HG02759 (cell line): ENCODE results near the gene ACTA2.

Experiments
- ATAC-seq: cut with Tn5 transposase; IDR thresholded peaks from one replicate; pipeline ENCODE4 v1.9.1; 2021; ENCODE audit warnings: mild to moderate bottlenecking, moderate library complexity; ENCODE audit not compliant: unreplicated experiment

Gene ACTA2

DNA sequence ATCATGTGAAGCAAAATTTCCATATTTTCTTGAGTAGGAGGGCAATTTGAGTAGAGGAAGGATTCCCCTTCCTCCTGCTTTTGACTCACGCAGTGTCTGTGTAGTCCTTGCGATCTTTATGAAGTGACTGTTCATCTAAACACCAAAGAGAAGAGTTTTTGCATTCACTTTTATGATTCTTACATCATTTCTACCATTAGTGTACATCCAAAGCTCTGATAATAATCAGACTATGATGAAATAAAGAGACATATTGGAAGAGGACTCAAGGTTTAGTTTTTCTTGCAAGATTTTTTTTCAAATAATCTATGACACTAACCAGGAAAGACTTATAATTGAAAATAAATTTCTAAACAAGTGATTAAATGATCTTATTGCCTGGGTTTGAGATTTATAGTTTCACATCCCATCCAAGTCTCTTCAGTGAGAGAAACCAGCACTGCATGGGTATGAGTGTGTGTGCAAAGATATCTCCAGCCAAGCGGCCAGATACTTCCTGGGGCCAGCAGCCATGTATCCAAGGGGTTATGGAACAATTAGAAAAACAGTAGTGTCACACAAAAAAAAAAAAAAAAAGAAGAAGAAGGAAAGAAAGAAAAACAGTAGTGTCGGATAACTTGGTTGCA, 2.0 kb upstream of the ACTA2 start:
- ATAC-seq = no peak

- no peak for ATAC-seq
Measured at GRCh38 chr10:88953662-88954061, 1.1 kb upstream of the ACTA2 start.

- ATAC-seq = no peak
Measured at GRCh38 chr10:88949912-88950837, 2.4 kb downstream of the ACTA2 start.

DNA sequence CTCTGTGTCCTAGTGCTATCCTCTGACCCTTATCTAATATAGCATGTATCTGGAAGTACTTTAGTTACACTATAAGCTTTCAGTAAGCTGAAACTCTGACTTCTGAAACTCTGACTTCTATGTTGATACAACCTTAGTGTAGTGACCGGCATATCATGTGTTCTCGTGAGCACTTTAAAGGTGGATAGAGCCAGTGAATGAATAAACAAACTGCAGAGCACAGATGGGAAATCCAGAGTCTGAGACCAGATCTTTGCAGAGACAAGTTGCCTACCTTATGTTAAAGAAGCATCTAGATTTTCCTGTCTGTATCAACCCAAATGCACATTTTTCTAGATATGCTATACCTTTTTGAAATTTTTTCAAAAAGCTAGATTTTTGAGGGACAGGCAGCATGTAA, 3.5 kb downstream of the ACTA2 start:
- ATAC-seq = no peak

GRCh38 chr10:88946965-88947590, 5.5 kb downstream of the ACTA2 start:
- ATAC-seq = no peak

DNA sequence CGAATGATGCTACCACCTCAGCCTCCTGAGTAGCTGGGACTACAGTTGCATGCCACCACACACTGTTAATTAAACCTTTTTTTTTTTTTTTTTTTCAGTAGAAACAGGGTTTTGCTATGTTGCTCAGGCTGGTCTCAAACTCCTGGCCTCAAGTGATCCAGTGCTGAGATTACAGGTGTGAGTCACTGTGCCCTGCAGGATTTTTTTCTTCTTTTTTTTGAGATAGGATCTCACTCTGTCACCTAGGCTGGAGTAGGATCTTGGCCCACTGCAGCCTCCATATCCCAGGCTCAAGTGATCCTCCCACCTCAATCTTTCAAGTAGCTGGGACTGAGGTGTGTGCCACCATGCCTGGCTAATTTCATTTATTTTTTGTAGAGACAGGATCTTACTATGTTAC, 6.4 kb downstream of the ACTA2 start:
- ATAC-seq = no peak

- peak; percentile 49 for ATAC-seq
Measured at GRCh38 chr10:88944813-88945212, 7.8 kb downstream of the ACTA2 start.

DNA sequence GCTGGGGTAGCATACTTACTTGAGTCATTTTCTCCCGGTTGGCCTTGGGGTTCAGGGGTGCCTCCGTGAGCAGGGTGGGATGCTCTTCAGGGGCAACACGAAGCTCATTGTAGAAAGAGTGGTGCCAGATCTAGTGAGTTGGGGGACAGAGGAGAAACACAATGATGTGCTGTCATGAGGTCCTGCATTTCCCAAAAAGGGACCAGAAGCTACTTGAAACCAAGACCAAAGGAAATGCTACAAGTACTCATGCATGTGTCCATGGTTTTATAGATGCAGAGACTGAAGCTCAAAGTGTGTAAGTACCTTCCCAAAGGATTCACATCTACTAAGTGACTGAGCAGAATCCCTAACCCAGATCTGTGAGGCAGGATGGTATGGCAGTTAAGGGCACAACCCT, 8.8 kb downstream of the ACTA2 start:
- ATAC-seq = no peak

- ATAC-seq = no peak
Measured at GRCh38 chr10:88941026-88941425, 11.5 kb downstream of the ACTA2 start.

- no peak for ATAC-seq
Measured at GRCh38 chr10:88938938-88939337, 13.6 kb downstream of the ACTA2 start.

- ATAC-seq = no peak
Measured at GRCh38 chr10:88938039-88938438, 14.5 kb downstream of the ACTA2 start.

DNA sequence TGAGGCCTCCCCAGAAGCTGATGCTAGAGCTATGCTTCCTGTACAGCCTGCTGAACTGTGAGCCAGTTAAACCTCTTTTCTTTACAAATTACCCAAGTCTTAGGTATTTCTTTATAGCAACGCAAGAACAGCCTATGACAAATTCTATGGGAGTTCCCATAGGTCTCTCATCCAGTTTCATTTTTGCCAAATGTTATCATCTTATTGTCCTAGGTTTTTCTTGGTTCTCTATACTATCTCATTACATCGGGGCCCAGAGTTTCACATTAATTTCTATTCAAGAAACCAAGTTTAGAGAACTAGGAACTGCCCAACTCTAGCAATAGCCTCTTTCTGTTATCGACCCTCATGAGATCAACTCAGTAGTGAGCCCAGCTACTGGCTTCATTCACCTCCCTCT, 15.9 kb downstream of the ACTA2 start:
- ATAC-seq = no peak

DNA sequence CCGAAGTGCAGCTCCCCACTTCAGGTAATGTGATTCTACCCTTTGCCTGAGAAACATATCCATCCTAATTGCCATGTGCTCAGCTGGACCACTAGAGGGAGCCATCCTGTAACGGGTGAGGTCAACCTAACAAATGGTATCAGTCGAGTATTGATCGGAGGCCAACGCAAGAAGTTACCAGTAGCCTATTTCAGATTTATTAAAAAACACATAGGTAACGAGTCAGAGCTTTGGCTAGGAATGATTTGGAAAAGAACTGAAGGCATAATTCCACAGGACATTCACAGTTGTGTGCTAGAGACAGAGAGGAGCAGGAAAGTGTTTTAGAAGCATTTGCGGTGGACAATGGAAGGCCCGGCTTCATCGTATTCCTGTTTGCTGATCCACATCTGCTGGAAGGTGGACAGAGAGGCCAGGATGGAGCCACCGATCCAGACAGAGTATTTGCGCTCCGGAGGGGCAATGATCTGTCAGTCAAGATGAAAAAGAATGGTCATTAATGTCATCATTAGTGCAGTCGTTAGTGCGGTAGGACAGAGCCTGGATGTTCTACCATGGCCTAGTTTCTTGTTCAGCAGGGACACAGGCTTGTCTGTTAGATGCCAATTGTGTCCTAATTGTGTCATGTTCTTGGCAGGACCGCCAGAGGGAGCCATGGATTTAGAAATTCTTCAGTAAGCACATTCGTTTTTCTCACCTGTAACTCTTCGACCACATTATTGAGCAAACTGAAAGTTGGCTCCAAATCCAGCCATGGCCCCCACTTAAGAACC, 17.5 kb downstream of the ACTA2 start:
- peak; percentile 42 for ATAC-seq

DNA sequence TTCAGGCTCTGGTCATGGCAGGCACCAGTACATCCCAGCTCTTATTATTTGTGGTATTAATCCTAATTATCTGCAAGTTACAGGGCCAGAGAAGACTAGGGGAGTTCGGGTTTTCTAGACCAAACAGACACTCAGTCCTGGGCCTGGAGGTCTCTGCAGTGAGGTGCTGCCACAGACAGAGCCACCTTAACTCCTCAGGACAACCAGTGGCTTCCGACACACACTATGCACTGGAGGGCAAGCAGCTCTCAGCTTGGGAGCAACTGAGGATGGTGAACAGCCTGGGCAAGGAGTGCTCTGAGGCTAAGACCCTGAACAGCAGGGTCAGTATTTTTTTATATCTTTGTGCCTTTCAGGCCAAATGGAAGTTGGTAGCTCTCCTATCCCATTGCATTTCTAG, 19.0 kb downstream of the ACTA2 start:
- no peak for ATAC-seq

- peak; percentile 64 for ATAC-seq
Measured at GRCh38 chr10:88932539-88933256, 19.9 kb downstream of the ACTA2 start.

- ATAC-seq = peak; percentile 10
Measured at GRCh38 chr10:88932029-88932428, 20.5 kb downstream of the ACTA2 start.

DNA sequence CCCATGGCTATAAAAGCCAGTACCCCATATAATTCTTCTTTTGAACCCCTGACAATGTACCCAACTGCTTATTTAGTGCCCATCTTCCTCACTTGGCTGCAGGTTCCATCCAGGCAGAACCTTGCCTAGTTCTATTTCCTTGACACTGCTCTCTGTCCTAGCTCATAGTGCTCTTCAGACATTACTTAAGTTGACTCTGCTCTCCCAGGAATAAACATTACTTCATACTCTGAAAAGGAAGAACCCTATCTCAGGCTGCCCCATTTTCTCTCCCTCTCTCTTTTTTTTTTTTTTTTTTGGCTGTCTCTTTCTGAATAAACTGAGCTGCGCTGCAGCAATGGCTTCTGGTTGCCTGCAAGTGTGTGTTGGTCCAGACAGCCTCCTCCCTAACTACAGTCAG, 21.0 kb downstream of the ACTA2 start:
- ATAC-seq = no peak

DNA sequence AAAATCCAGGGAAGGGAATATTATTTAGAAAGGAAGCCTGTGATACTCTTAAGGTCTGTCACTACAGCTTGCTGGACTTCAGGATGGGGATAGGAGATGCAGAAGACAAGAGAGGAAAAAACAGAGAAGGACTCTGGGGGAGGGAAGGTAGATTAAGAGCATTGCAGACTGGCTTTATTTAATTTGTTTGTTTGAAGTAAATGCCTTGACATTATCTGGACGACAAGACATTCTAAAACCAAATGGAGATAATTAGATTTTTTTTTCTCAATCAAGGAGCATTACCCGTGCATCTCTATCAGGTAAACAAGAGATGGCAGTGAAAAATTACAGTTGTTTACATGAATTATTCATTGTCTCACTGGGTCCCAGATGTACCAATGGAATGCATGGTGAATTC, 24.3 kb downstream of the ACTA2 start:
- no peak for ATAC-seq

- ATAC-seq = no peak
Measured at GRCh38 chr10:88927416-88927690, 25.2 kb downstream of the ACTA2 start.

GRCh38 chr10:88926566-88927415, 25.8 kb downstream of the ACTA2 start:
- ATAC-seq = no peak
